GM21423 (cell line): Measurements from ENCODE around the gene SDC1.

Source experiments
- ATAC-seq: cut with Tn5 transposase; IDR thresholded peaks from one replicate; pipeline ENCODE4 v1.9.1; 2021; ENCODE audit warnings: mild to moderate bottlenecking, moderate library complexity; ENCODE audit not compliant: unreplicated experiment

The SDC1 gene

GRCh38 chr2:20173496-20174402, 51.2 kb downstream of the SDC1 start:
- ATAC-seq, result no peak

GRCh38 chr2:20173064-20173463, 51.9 kb downstream of the SDC1 start:
- no peak for ATAC-seq

- ATAC-seq, result no peak
Observed at GRCh38 chr2:20172273-20173055, 52.5 kb downstream of the SDC1 start.

- ATAC-seq, result no peak
Observed at GRCh38 chr2:20171445-20171977, 53.4 kb downstream of the SDC1 start.

GRCh38 chr2:20170704-20171250, 54.2 kb downstream of the SDC1 start:
- ATAC-seq, result no peak

- ATAC-seq, result no peak
Observed at GRCh38 chr2:20169796-20170703, 54.9 kb downstream of the SDC1 start.

- ATAC-seq, result no peak
Observed at GRCh38 chr2:20168727-20169696, 55.9 kb downstream of the SDC1 start.

- ATAC-seq, result no peak
Observed at GRCh38 chr2:20168048-20168726, 56.7 kb downstream of the SDC1 start.

GRCh38 chr2:20167356-20167755, 57.6 kb downstream of the SDC1 start:
- ATAC-seq, result no peak

GRCh38 chr2:20165677-20166509, 59.0 kb downstream of the SDC1 start:
- no peak for ATAC-seq

- no peak for ATAC-seq
Observed at GRCh38 chr2:20164734-20165478, 60.0 kb downstream of the SDC1 start.

GRCh38 chr2:20164061-20164733, 60.7 kb downstream of the SDC1 start:
- no peak for ATAC-seq

GRCh38 chr2:20159411-20160070, 65.4 kb downstream of the SDC1 start:
- no peak for ATAC-seq

GRCh38 chr2:20157193-20157891, 67.6 kb downstream of the SDC1 start:
- ATAC-seq, result no peak

- ATAC-seq, result no peak
Observed at GRCh38 chr2:20156836-20157192, 68.1 kb downstream of the SDC1 start.
